Activated CD4-positive, alpha-beta memory T cell treated with anti-CD3 and anti-CD28 coated beads for 36 hours (primary cell): ENCODE results near the gene TTYH1. TPM values are rescaled to one million over a fixed set of nuclear protein-coding genes. Genes with fewer than 3 reads are reported as not detected.

Experiments
- CTCF ChIA-PET: fragments of 350-600 bp; sonication (Branson Sonifier 250); formaldehyde crosslinking; loops from one replicate; lab custom pipeline; 2021; ENCODE audit warnings: antibody characterized with exemption, inconsistent platforms; lab: Charles Lee
- POLR2A ChIA-PET: fragments of 350-600 bp; sonication (Branson Sonifier 250); formaldehyde crosslinking; loops from one replicate; lab custom pipeline; 2021; ENCODE audit warnings: antibody characterized with exemption; lab: Charles Lee
- DNase-seq: peaks from one replicate; pipeline ENCODE4 v3.0.0-alpha.2; 2020
- H3K27ac Mint-ChIP-seq: one replicate; pipeline ENCODE4 v1.8.0; 2021; ENCODE audit warnings: mixed read lengths
- H3K27me3 Mint-ChIP-seq: one replicate; pipeline ENCODE4 v1.8.0; 2021; ENCODE audit warnings: mixed read lengths
- H3K36me3 Mint-ChIP-seq: one replicate; pipeline ENCODE4 v1.8.0; 2021; ENCODE audit warnings: mixed read lengths
- H3K4me1 Mint-ChIP-seq: one replicate; pipeline ENCODE4 v1.8.0; 2021; ENCODE audit warnings: low read depth, mixed read lengths
- H3K4me3 Mint-ChIP-seq: one replicate; pipeline ENCODE4 v1.8.0; 2021; ENCODE audit warnings: mild to moderate bottlenecking, mixed read lengths
- H3K9me3 Mint-ChIP-seq: one replicate; pipeline ENCODE4 v1.8.0; 2021; ENCODE audit warnings: mixed read lengths
- intact Hi-C: fragments of 100-400 bp; cut with micrococcal nuclease; formaldehyde crosslinking; loops from one replicate; pipeline ENCODE4 v1.15.1; 2023
- total RNA-seq, 2 experiments: library from RNA; stranded (reverse); gene quantifications; one replicate each; pipeline ENCODE4 v1.2.3, GENCODE V29; 2021

The TTYH1 gene
- total RNA-seq, 2 experiments from 2014 or later = not detected

DNA sequence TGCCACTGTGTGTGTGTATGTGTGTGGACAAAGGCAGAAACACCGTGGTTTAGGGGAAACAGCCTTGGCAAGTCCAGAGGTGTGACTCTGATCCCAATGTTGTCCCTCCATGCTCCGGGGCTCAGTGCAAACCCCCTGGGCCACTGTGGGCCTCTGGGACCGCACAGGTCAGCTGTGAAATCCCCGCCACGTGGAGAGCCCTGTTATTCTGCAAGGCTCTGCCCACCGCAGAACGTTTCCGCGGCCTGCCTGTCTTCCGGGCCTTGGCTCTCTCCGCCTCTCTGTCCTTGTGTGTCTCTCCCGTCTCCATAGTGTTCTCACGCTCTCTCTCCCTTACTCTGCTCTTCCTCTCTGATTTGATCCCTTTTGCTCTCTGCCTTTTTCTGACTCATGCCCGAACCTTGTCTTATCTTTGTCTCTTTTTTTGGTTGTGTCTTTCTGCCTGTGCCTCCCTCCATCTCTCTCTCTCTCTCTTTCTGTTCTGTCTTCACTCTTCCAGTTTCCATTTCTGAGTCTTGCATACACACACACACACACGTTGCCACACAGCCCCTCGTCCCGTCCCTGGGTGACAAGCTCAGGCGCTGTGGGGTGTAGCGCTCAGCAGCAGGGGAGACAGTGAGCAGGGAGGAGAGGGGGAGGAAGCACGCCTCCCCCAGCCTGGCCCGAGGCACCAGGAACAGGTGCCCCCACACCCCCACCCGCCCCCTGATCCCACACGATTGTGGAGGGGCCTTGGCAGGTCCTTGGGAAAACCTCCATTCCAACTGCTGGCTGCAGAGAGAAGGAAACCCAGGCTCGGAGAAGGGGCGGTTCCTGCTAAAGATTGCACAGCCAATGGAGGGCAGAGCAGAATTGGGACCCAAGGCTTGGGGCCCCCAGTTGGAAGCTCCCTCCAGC, 3.0 kb downstream of the TTYH1 start:
- Mint-ChIP-seq H3K27ac (peak overlapping the region; percentile 2), H3K36me3 (no peaks in the 10 kb centered on the region), H3K27me3 (peaks cover 43% of the 10 kb centered on the region), H3K4me1 (peaks cover 15% of the 10 kb centered on the region), H3K9me3 (no peaks in the 10 kb centered on the region), H3K4me3 (no peak overlapping the region)
- CTCF ChIA-PET = interaction anchor here (3.1 kb wide), 1 partner anchor 27 kb away, joined by 15 read pairs; no protein-coding TSS in a partner anchor
- intact Hi-C loops = no loop called here
- DNase-seq = peak; percentile 51
- POLR2A ChIA-PET = no interaction called here

DNA sequence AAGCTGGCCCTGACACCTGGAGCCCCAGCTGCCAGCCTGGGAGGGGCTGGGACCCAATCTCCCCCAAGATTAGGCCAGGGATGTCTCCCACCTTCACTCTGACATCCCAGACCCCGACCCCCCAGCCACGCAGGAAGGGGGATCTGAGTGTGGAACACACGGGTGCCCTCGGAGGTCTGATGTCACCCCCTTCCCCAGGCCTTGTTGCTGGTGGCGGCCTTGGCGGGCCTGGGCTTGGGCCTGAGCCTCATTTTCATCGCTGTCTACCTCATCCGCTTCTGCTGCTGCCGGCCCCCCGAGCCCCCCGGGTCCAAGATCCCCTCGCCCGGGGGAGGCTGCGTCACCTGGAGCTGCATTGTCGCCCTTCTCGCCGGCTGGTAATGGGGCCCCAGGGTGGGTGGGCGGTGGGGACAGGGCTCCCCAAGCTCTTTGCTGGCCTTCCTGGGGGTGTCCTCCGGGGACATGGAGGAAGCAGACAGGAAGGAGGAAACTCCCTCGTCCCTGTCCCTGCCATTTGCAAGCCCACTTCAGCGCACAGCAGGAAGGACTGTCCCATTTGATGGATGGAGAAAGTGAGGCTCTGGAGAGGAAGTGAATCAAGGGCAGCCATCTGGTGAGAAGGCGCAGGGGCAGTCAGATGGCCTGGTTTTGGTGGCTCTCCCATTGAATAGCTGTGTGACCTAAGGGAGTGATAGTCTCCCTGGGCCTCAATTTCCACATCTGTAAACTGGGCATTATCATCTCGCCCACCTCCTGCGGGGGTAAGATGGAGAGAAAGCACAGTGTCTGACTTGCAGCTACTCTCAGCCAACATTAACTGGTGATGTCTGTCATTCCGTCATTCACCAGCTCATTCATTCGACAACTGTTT, 3.9 kb downstream of the TTYH1 start:
- intact Hi-C loops = no loop called here
- peaks cover 42% of the 10 kb centered on the region for H3K27me3 Mint-ChIP-seq
- H3K27ac Mint-ChIP-seq = no peak overlapping the region
- ChIA-PET CTCF (interaction anchor here (1.0 to 3.1 kb wide), 2 partner anchors 28 to 32 kb away, joined by 3 to 15 read pairs; no protein-coding TSS in a partner anchor), POLR2A (no interaction called here)
- H3K36me3 Mint-ChIP-seq = no peaks in the 10 kb centered on the region
- no peak for DNase-seq
- peaks cover 15% of the 10 kb centered on the region for H3K4me1 Mint-ChIP-seq
- no peak overlapping the region for H3K4me3 Mint-ChIP-seq
- H3K9me3 Mint-ChIP-seq = no peaks in the 10 kb centered on the region

DNA sequence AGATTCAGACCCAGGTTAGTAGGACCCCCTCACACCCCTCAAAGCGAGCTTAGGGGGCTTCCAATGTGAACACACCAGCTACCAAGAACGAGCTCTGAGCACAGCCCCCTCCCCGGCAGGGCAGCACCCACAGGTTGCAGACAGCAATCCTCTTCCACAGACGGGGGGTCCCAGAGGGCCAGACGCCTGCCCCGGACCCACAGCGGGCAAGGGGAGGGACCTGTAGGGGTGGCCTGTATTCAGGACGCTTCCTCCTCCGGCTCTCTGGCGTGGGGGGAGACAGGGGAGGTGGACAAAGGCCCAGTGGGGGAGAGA, 4.8 kb downstream of the TTYH1 start:
- Mint-ChIP-seq H3K4me1 (peaks cover 15% of the 10 kb centered on the region), H3K27me3 (peaks cover 40% of the 10 kb centered on the region), H3K4me3 (no peak overlapping the region), H3K9me3 (no peaks in the 10 kb centered on the region), H3K36me3 (no peaks in the 10 kb centered on the region), H3K27ac (no peak overlapping the region)
- DNase-seq = no peak
- intact Hi-C loops = no loop called here
- ChIA-PET POLR2A (no interaction called here), CTCF (interaction anchor here (1.0 to 3.1 kb wide), 2 partner anchors 29 to 33 kb away, joined by 3 to 15 read pairs; no protein-coding TSS in a partner anchor)

DNA sequence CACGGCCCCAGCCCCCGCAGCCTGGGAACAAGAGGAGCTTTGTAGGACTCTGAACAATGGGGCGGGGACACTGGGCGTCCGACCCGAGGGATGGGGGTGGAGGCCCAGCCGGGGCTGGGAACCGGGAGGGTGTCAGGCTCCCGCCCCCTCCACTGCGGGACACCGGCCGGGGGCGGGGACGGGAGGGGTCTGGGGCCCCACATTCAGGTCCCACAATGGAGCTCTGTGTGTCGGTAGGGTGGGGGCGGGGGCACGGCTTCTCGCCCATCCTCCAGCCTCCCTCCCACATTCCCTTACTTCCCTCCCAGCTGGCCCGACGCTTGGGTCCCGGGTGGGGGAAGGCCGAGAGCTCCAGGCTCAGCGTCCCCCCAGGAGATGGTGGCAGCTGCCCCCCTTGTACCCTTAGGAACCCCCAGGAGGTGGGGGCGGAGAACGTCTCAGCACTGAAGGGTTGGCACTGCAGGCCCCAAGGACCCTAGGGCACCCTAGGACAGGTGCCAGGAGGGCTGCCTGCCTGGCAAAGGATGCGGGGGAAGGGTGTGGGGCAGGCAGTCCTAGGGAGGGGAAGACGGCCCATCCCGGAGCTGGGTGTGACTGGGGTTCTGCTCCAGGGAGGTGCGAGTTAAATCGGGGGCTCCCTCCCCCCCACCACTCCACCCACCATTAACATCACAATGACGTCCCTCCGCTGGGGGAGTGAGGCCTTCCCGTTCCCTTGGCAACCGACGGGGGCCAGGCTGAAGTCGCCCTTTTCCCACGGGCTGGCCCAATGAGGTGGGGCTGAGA, 5.3 kb downstream of the TTYH1 start:
- H3K9me3 Mint-ChIP-seq = no peaks in the 10 kb centered on the region
- H3K27me3 Mint-ChIP-seq = peaks cover 40% of the 10 kb centered on the region
- H3K27ac Mint-ChIP-seq = no peak overlapping the region
- H3K36me3 Mint-ChIP-seq = no peaks in the 10 kb centered on the region
- H3K4me3 Mint-ChIP-seq = no peak overlapping the region
- peaks cover 15% of the 10 kb centered on the region for H3K4me1 Mint-ChIP-seq
- DNase-seq = no peak
- ChIA-PET CTCF (interaction anchor here (1.8 to 3.1 kb wide), 2 partner anchors 30 to 155 kb away, joined by 6 to 15 read pairs; no protein-coding TSS in a partner anchor), POLR2A (no interaction called here)
- intact Hi-C loops = no loop called here

DNA sequence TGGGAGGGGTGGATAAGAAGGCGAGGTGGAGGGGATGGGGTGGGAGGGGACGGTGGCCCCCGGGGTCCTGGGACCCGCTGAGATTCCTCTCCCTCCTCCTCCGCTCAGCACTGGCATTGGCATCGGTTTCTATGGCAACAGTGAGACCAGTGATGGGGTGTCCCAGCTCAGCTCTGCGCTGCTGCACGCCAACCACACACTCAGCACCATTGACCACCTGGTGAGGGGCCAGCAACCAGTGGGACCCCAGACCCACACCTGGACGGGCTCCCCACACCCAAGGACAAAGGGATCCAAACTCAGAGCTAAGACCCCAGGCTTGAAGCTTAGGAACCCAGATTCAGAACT, 5.9 kb downstream of the TTYH1 start:
- H3K27me3 Mint-ChIP-seq = peaks cover 39% of the 10 kb centered on the region
- H3K4me1 Mint-ChIP-seq = peaks cover 15% of the 10 kb centered on the region
- DNase-seq = no peak
- H3K27ac Mint-ChIP-seq = no peak overlapping the region
- ChIA-PET POLR2A (no interaction called here), CTCF (interaction anchor here (1.8 to 3.1 kb wide), 2 partner anchors 30 to 155 kb away, joined by 6 to 15 read pairs; no protein-coding TSS in a partner anchor)
- no peaks in the 10 kb centered on the region for H3K9me3 Mint-ChIP-seq
- no peak overlapping the region for H3K4me3 Mint-ChIP-seq
- intact Hi-C loops = no loop called here
- H3K36me3 Mint-ChIP-seq = no peaks in the 10 kb centered on the region

DNA sequence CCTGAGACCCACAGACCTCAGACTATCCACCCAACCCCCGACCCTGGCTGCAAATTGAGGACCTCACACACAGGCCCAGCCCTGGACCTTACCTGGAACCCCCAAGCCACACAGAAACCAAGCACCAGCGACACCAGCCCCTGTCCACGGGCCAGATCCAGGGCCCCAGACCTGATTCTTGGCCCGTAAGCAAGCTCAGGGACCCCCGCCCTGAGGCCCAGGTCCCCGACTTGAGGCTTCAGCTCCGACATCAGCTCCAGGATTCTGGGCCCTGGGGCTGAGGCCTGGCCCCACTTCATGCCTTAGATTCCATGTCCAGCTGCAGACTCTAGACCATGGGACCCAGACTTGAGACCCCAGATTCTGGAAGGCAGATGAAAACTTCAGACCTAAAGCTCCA, 6.3 kb downstream of the TTYH1 start:
- Mint-ChIP-seq H3K4me1 (peaks cover 15% of the 10 kb centered on the region), H3K9me3 (no peaks in the 10 kb centered on the region), H3K27me3 (peaks cover 41% of the 10 kb centered on the region), H3K36me3 (no peaks in the 10 kb centered on the region), H3K4me3 (no peak overlapping the region), H3K27ac (no peak overlapping the region)
- CTCF ChIA-PET = interaction anchor here (1.8 to 3.1 kb wide), 2 partner anchors 30 to 155 kb away, joined by 6 to 15 read pairs; no protein-coding TSS in a partner anchor
- intact Hi-C loops = no loop called here
- DNase-seq = no peak
- POLR2A ChIA-PET = no interaction called here

DNA sequence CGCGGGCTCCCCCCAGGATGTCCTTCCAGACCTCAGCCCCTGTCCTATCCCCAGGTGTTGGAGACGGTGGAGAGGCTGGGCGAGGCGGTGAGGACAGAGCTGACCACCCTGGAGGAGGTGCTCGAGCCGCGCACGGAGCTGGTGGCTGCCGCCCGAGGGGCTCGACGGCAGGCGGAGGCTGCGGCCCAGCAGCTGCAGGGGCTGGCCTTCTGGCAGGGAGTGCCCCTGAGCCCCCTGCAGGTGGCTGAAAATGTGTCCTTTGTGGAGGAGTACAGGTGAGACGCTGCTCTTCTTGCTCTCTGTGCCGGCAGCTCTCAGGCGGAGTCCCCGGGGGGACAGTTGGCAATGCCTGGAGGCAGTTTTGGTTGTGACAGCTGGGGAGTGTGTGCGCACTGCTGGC, 6.9 kb downstream of the TTYH1 start:
- ChIA-PET POLR2A (no interaction called here), CTCF (interaction anchor here (1.8 kb wide), 1 partner anchor 156 kb away, joined by 6 read pairs; no protein-coding TSS in a partner anchor)
- intact Hi-C loops = no loop called here

DNA sequence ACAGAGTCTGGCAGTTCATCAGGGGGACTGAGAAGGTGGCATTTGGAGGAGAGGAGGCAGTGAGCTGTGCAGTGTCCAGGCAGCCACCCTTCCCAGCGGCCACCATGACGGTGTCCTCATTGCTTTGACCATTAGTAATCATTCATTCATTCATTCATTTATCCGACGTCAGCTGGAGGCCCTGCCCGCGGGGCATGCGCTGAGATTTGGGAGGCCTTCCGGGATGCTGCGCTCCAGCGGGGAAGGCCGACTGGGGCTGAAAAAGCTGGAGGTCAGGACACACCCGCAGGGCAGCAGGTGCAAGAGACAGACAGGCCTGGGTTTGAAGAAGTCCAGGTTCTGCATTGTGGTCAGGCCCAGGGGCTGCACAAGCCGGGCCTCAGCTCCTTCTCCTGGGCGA, 8.9 kb downstream of the TTYH1 start:
- H3K36me3 Mint-ChIP-seq = no peaks in the 10 kb centered on the region
- CTCF ChIA-PET = interaction anchor here (1.0 kb wide), 1 partner anchor 15 kb away, joined by 3 read pairs; no protein-coding TSS in a partner anchor

More for the DNA sequence above, 6.9 kb downstream of the TTYH1 start:
- DNase-seq = no peak
- no peak overlapping the region for H3K4me3 Mint-ChIP-seq
- H3K27me3 Mint-ChIP-seq = peaks cover 42% of the 10 kb centered on the region
- H3K9me3 Mint-ChIP-seq = no peaks in the 10 kb centered on the region
- H3K27ac Mint-ChIP-seq = no peak overlapping the region
- no peaks in the 10 kb centered on the region for H3K36me3 Mint-ChIP-seq
- H3K4me1 Mint-ChIP-seq = peaks cover 13% of the 10 kb centered on the region

DNA sequence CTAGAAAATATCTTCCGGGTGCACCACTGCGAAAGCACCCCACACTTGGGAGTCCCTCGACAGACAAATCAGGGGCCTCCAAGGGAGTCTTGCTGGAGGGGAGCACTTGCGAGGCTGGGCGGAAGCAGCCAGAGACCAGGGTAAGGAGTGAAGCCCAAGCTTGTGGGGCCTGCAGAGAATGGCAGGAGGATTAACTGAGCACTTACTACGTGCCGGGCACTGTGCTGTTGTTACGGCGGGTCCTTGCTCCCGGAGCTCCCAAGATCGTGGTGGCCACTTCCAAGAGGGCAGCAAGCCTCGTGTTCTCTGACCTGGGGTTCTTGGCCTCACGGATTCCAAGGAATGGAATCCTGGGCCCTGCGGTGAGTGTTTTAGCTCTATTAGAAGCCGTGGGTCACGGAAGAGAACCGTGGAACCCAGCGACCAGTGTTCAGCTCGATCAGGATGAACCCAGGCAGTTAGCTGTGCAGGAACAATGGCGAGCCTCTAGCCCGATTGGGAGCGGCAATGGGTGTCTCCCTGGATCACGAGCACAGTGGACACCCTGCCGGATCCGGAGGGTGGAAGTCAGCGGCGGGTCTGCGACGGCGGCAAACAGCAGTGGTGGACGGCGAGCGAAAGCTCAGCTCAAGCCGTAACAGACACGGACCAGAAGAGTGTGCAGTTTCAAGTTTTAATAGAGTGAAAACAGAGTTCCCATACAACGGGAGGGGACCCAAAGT, 9.6 kb downstream of the TTYH1 start:
- intact Hi-C loops = no loop called here
- Mint-ChIP-seq H3K27ac (no peak overlapping the region), H3K36me3 (no peaks in the 10 kb centered on the region), H3K4me1 (no peaks in the 10 kb centered on the region), H3K4me3 (no peak overlapping the region), H3K9me3 (no peaks in the 10 kb centered on the region), H3K27me3 (peaks cover 31% of the 10 kb centered on the region)
- no peak for DNase-seq
- CTCF ChIA-PET = interaction anchor here (0.6 kb wide), 1 partner anchor 68 kb away, joined by 4 read pairs; no protein-coding TSS in a partner anchor
- POLR2A ChIA-PET = no interaction called here

More for the DNA sequence above, 8.9 kb downstream of the TTYH1 start:
- no peak for DNase-seq
- Mint-ChIP-seq H3K27ac (no peak overlapping the region), H3K4me3 (no peak overlapping the region), H3K27me3 (peaks cover 34% of the 10 kb centered on the region), H3K9me3 (no peaks in the 10 kb centered on the region), H3K4me1 (no peaks in the 10 kb centered on the region)
- intact Hi-C loops = no loop called here
- POLR2A ChIA-PET = no interaction called here

DNA sequence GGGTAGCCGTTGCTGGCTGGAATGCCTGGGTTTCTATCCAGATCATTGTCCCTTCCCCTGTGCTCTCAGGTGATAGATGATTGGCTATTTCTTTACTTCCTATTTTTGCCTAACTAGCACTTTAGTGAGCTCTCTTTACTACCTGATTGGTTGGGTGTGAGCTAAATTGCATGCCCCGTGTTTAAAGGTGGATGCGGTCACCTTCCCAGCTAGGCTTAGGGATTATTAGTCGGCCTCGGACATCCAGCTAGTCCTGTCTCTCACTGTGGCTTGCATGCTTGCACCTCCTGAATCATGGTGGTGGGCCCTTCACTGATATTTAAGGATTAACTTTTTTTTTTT, 10.1 kb downstream of the TTYH1 start:
- H3K27ac Mint-ChIP-seq = no peak overlapping the region
- no peak overlapping the region for H3K4me3 Mint-ChIP-seq
- H3K9me3 Mint-ChIP-seq = no peaks in the 10 kb centered on the region
- POLR2A ChIA-PET = no interaction called here
- CTCF ChIA-PET = interaction anchor here (0.6 kb wide), 1 partner anchor 69 kb away, joined by 4 read pairs; no protein-coding TSS in a partner anchor
- H3K4me1 Mint-ChIP-seq = no peaks in the 10 kb centered on the region
- intact Hi-C loops = no loop called here
- H3K27me3 Mint-ChIP-seq = peaks cover 30% of the 10 kb centered on the region
- no peaks in the 10 kb centered on the region for H3K36me3 Mint-ChIP-seq
- DNase-seq = no peak
